PC-3 (cell line): ENCODE results near the gene ZNF280D. TPM values are rescaled to one million over a fixed set of nuclear protein-coding genes. Genes with fewer than 3 reads are reported as not detected.

Experiments
- ATAC-seq: fragments of 200-7000 bp; cut with Tn5 transposase; 2 replicates; pipeline ENCODE4 v1.9.1; 2020; ENCODE audit warnings: mild to moderate bottlenecking, moderate library complexity
- BruUV-seq: library from RNA; stranded (reverse); fragments of 400-500 nt; replicated peaks from 2 replicates; lab custom pipeline; 2021; lab: Mats Ljungman, UMichigan
- CTCF ChIA-PET: fragments of 300-600 bp; sonication (Branson Sonifier 250); formaldehyde crosslinking; loops from one replicate; lab custom pipeline; 2022; ENCODE audit warnings: antibody characterized with exemption; lab: Charles Lee
- POLR2A ChIA-PET: fragments of 300-600 bp; sonication (Branson Sonifier 250); formaldehyde crosslinking; loops from one replicate; lab custom pipeline; 2022; ENCODE audit warnings: antibody characterized with exemption; ENCODE audit not compliant: unreplicated experiment; lab: Charles Lee
- DNase-seq: peaks from one replicate; pipeline ENCODE4 v3.0.0-alpha.2; 2015
- H2AFZ ChIP-seq: fragments of 300-600 bp; sonication (generic); 2 replicates; pipeline ENCODE4 v1.6.0; 2016; ENCODE audit warnings: antibody characterized with exemption, low read length
- H3F3A ChIP-seq: fragments of 300-600 bp; sonication (generic); one replicate; pipeline ENCODE4 v1.6.0; 2017; ENCODE audit warnings: antibody characterized with exemption, low read length, control low read depth, mild to moderate bottlenecking; ENCODE audit not compliant: unreplicated experiment
- H3K27ac ChIP-seq: fragments of 300-600 bp; sonication (generic); 2 replicates; pipeline ENCODE4 v1.5.1; 2016; ENCODE audit warnings: mild to moderate bottlenecking, low read length
- H3K27me3 ChIP-seq: fragments of 300-600 bp; sonication (generic); 2 replicates; pipeline ENCODE4 v1.6.1; 2016; ENCODE audit warnings: low read length, mixed read lengths
- H3K36me3 ChIP-seq: fragments of 300-600 bp; sonication (generic); 2 replicates; pipeline ENCODE4 v1.6.1; 2016; ENCODE audit warnings: low read depth, mixed run types, low read length, mixed read lengths
- H3K4me1 ChIP-seq: fragments of 300-600 bp; sonication (generic); 2 replicates; pipeline ENCODE4 v1.5.1; 2016; ENCODE audit warnings: low read length; ENCODE audit not compliant: insufficient read depth
- H3K4me2 ChIP-seq: fragments of 300-600 bp; sonication (generic); 2 replicates; pipeline ENCODE4 v1.6.0; 2016; ENCODE audit warnings: low read length
- H3K4me3 ChIP-seq: fragments of 300-600 bp; sonication (generic); 2 replicates; pipeline ENCODE4 v1.5.1; 2016; ENCODE audit warnings: mild to moderate bottlenecking, low read length, mixed read lengths
- H3K79me2 ChIP-seq: fragments of 300-600 bp; sonication (generic); 2 replicates; pipeline ENCODE4 v1.6.1; 2017; ENCODE audit warnings: low read length, mixed read lengths
- H3K9ac ChIP-seq: fragments of 300-600 bp; sonication (generic); 2 replicates; pipeline ENCODE4 v1.6.0; 2016; ENCODE audit warnings: mild to moderate bottlenecking, low read length
- H3K9me2 ChIP-seq: fragments of 300-600 bp; sonication (generic); replicated peaks from 2 replicates; pipeline ENCODE4 v1.6.1; 2016; ENCODE audit warnings: mixed run types, low read length, mixed read lengths
- H3K9me3 ChIP-seq: fragments of 300-600 bp; sonication (generic); 2 replicates; pipeline ENCODE4 v1.6.1; 2016; ENCODE audit warnings: low read length, mixed read lengths
- H4K20me1 ChIP-seq: fragments of 300-600 bp; sonication (generic); 2 replicates; pipeline ENCODE4 v1.6.1; 2016; ENCODE audit warnings: low read length, mixed read lengths
- CTCF ChIP-seq: fragments of 300-600 bp; sonication (generic); conservative IDR thresholded peaks from 2 replicates; pipeline ENCODE4 v1.5.1; 2017; ENCODE audit warnings: antibody characterized with exemption, low read depth, mild to moderate bottlenecking, low read length
- EZH2 ChIP-seq: fragments of 300-600 bp; sonication (generic); IDR thresholded peaks from one replicate; pipeline ENCODE4 v1.6.1; 2017; ENCODE audit warnings: antibody characterized with exemption, mild to moderate bottlenecking, low read length; ENCODE audit not compliant: unreplicated experiment
- EZH2phosphoT487 ChIP-seq: fragments of 300-600 bp; sonication (generic); IDR thresholded peaks from 2 replicates; pipeline ENCODE4 v1.6.1; 2018; ENCODE audit warnings: mild to moderate bottlenecking, antibody characterized with exemption, low read length, borderline replicate concordance
- intact Hi-C: fragments of 100-400 bp; cut with micrococcal nuclease; formaldehyde crosslinking; loops from 2 replicates; pipeline ENCODE4 v1.9.0; 2023
- total RNA-seq: library from RNA; depleted of rRNA; stranded (reverse); fragments of >200 nt; gene quantifications from 2 replicates; pipeline ENCODE4 v1.2.3, GENCODE V29; 2014

The ZNF280D gene
- total RNA-seq, 1 experiment from 2014 or later, result 7.4 TPM

DNA sequence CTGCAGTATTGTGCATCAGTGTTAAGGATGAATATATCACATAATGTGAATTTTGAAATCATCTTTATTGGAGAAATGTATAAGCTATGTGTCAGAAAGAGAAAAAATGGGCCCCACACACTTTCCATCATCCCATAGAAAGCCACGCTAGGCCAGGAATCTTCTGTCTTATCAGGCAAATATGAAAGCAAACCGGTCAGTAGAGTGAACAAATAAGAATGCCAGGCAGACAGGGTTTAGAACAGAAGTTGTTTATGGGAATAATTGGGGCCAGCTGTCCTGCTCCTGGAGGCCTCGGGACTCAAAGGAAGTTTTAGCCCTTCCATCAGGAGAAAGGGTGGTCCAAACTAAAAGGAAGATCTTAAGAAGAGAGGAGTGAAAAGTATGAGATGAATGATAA lies 39.5 kb downstream of the ZNF280D start:
- H3K9me2 ChIP-seq, result no peaks in the 10 kb centered on the region
- H3K79me2 ChIP-seq, result no peaks in the 10 kb centered on the region
- H2AFZ ChIP-seq, result no peak overlapping the region
- no peak for DNase-seq
- ChIA-PET POLR2A (no interaction called here), CTCF (no interaction called here)
- H3K4me1 ChIP-seq, result no peaks in the 10 kb centered on the region
- H3K9ac ChIP-seq, result no peak overlapping the region
- no peak overlapping the region for H3K27ac ChIP-seq
- no peaks in the 10 kb centered on the region for H3F3A ChIP-seq
- intact Hi-C loops, result no loop called here
- no peaks in the 10 kb centered on the region for H4K20me1 ChIP-seq
- no peak for ATAC-seq
- BruUV-seq, result no TSS peak
- H3K4me3 ChIP-seq, result no peak overlapping the region
- no peak for TF ChIP-seq EZH2
- TF ChIP-seq EZH2phosphoT487, result no peak
- TF ChIP-seq CTCF, result no peak
- no peak overlapping the region for H3K4me2 ChIP-seq
- H3K27me3 ChIP-seq, result no peaks in the 10 kb centered on the region
- H3K9me3 ChIP-seq, result no peaks in the 10 kb centered on the region
- peaks cover 3% of the 10 kb centered on the region for H3K36me3 ChIP-seq

- CTCF ChIA-PET, result no interaction called here
- no peak overlapping the region for H3K4me2 ChIP-seq
- no peaks in the 10 kb centered on the region for H3K36me3 ChIP-seq
These were observed 42.6 kb downstream of the ZNF280D start for GRCh38 chr15:56690733-56691132.

More at GRCh38 chr15:56690733-56691132, 42.6 kb downstream of the ZNF280D start:
- no TSS peak for BruUV-seq
- Histone ChIP-seq H3K27ac (no peak overlapping the region), H3K9me3 (no peaks in the 10 kb centered on the region), H3K9me2 (no peaks in the 10 kb centered on the region), H4K20me1 (no peaks in the 10 kb centered on the region), H2AFZ (no peak overlapping the region), H3K4me1 (no peaks in the 10 kb centered on the region), H3K9ac (no peak overlapping the region), H3K27me3 (no peaks in the 10 kb centered on the region), H3F3A (no peaks in the 10 kb centered on the region), H3K4me3 (no peak overlapping the region), H3K79me2 (no peaks in the 10 kb centered on the region)
- ATAC-seq, result no peak
- intact Hi-C loops, result no loop called here
- POLR2A ChIA-PET, result no interaction called here
- no peak for DNase-seq
- TF ChIP-seq EZH2phosphoT487, result no peak
- no peak for TF ChIP-seq CTCF
- TF ChIP-seq EZH2, result no peak
